K562 treated with DMSO at 1 percent for 4 hours (cell line): ENCODE results near the gene NLRP13. TPM values are rescaled to one million over a fixed set of nuclear protein-coding genes. Genes with fewer than 3 reads are reported as not detected.

Experiments used
- total RNA-seq: library from RNA; unstranded; fragments of 300-600 nt; gene quantifications from 2 replicates; pipeline ENCODE4 v1.2.3, GENCODE V29; 2022; ENCODE audit not compliant: insufficient read depth

Gene NLRP13, protein sequence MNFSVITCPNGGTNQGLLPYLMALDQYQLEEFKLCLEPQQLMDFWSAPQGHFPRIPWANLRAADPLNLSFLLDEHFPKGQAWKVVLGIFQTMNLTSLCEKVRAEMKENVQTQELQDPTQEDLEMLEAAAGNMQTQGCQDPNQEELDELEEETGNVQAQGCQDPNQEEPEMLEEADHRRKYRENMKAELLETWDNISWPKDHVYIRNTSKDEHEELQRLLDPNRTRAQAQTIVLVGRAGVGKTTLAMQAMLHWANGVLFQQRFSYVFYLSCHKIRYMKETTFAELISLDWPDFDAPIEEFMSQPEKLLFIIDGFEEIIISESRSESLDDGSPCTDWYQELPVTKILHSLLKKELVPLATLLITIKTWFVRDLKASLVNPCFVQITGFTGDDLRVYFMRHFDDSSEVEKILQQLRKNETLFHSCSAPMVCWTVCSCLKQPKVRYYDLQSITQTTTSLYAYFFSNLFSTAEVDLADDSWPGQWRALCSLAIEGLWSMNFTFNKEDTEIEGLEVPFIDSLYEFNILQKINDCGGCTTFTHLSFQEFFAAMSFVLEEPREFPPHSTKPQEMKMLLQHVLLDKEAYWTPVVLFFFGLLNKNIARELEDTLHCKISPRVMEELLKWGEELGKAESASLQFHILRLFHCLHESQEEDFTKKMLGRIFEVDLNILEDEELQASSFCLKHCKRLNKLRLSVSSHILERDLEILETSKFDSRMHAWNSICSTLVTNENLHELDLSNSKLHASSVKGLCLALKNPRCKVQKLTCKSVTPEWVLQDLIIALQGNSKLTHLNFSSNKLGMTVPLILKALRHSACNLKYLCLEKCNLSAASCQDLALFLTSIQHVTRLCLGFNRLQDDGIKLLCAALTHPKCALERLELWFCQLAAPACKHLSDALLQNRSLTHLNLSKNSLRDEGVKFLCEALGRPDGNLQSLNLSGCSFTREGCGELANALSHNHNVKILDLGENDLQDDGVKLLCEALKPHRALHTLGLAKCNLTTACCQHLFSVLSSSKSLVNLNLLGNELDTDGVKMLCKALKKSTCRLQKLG
- not detected in 2 replicates for total RNA-seq

DNA sequence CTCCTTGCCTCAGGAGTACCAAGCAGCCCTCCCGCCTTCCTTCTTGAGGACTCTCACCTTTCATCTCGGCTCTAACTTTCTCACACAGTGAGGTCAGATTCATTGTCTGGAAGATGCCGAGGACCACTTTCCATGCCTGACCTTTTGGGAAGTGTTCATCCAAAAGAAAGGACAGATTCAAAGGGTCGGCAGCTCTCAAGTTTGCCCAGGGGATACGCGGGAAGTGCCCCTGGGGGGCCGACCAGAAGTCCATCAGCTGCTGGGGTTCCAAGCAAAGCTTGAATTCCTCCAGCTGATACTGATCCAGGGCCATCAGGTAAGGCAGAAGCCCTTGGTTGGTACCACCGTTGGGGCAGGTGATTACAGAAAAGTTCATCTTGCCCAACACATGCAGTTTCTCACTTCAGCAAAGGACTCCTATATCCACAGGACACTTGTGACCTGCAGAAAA, at the start of gene NLRP13:
TSS of gene NLRP13 (minus strand) at position 401 of the 451 bp plus-strand sequence. CDS start at position 376, 25 bp downstream.

DNA sequence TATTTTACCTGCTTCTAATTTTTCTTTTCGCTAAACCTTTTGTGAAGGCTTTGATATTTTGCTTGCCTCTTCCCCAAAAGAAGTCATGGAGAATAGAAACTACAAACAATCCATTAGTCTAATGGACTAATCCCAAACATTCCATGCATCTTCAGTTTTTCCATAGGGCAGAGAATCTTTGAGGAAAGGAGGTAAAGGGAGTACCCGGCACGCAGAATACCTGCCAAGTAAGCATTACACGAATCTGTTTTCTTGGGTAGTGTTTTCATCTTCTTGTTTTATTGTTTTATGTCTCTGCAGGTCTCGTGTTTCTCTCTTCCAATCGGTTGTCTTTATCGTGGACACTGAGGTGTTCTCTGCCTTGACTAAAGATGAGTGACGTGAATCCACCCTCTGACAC, 15.4 kb upstream of the NLRP13 start, which contains the start of gene NLRP8:
TSS of gene NLRP8 (plus strand) at position 301 of the 400 bp plus-strand sequence.

Other genes starting within 250 kb of the NLRP13 start
- not detected in 2 replicates for gene NLRP9, start 193.9 kb downstream of the NLRP13 start, total RNA-seq
- gene RFPL4A, start 173.2 kb downstream of the NLRP13 start, total RNA-seq: 1.7 and 2.4 TPM in 2 replicates
- gene RFPL4AL1, start 163.2 kb downstream of the NLRP13 start, total RNA-seq: not detected in 2 replicates
- 0.33 and 0.83 TPM in 2 replicates for gene NLRP11, start 100.3 kb downstream of the NLRP13 start, total RNA-seq
- gene NLRP4, start 95.8 kb downstream of the NLRP13 start, total RNA-seq: 0.59 and 1.3 TPM in 2 replicates
- not detected in 2 replicates for gene NLRP8, start 15.5 kb upstream of the NLRP13 start, total RNA-seq
- not detected in 2 replicates for gene NLRP5, start 54.4 kb upstream of the NLRP13 start, total RNA-seq
- 48.0 and 50.8 TPM in 2 replicates for gene ZNF787, start 189.0 kb upstream of the NLRP13 start, total RNA-seq
- gene ZNF444, start 209.0 kb upstream of the NLRP13 start, total RNA-seq: 29.8 and 34.8 TPM in 2 replicates
- gene GALP, start 243.7 kb upstream of the NLRP13 start, total RNA-seq: not detected in 2 replicates